NCI-H524 (cell line): ENCODE data around the gene EDAR.
A peak's percentile ranks its signal among the peaks of the same experiment; 100 is the strongest.

Experiments used
- DNase-seq, 2 experiments: peaks; one replicate each; lab custom pipeline; 2025; lab: John Stamatoyannopoulos, UW

EDAR gene

GRCh38 chr2:108988796-108989713, at the start of gene EDAR:
EDAR (minus strand) TSS chr2:108989220; CDS start chr2:108931014, 58,206 bp downstream.
- DNase-seq: peak in 1 of 2 experiments; percentile 53

- no peak for DNase-seq
These were observed 44.2 kb upstream of the EDAR start for GRCh38 chr2:109033171-109033570.

- no peak for DNase-seq
These were observed 43.3 kb upstream of the EDAR start for GRCh38 chr2:109032229-109032820.

- peak in 1 of 2 experiments; percentile 44 for DNase-seq
These were observed 42.6 kb upstream of the EDAR start for GRCh38 chr2:109031476-109032228.

GRCh38 chr2:109030870-109031475, 42.0 kb upstream of the EDAR start:
- DNase-seq: no peak

- DNase-seq: no peak
These were observed 40.6 kb upstream of the EDAR start for GRCh38 chr2:109029490-109030201.

GRCh38 chr2:109028738-109029489, 39.9 kb upstream of the EDAR start:
- DNase-seq: no peak

GRCh38 chr2:109028277-109028676, 39.3 kb upstream of the EDAR start:
- DNase-seq: no peak

- DNase-seq: no peak
These were observed 38.7 kb upstream of the EDAR start for GRCh38 chr2:109027702-109028101.

- DNase-seq: no peak
These were observed 35.5 kb upstream of the EDAR start for GRCh38 chr2:109024477-109024876.

- DNase-seq: no peak
These were observed 32.9 kb upstream of the EDAR start for GRCh38 chr2:109021895-109022300.

GRCh38 chr2:109020217-109020637, 31.2 kb upstream of the EDAR start:
- DNase-seq: peak in 1 of 2 experiments; percentile 10

GRCh38 chr2:109018452-109018851, 29.4 kb upstream of the EDAR start:
- DNase-seq: no peak

- no peak for DNase-seq
These were observed 28.0 kb upstream of the EDAR start for GRCh38 chr2:109017017-109017416.

GRCh38 chr2:109016376-109016775, 27.4 kb upstream of the EDAR start:
- DNase-seq: no peak

GRCh38 chr2:109014476-109014875, 25.5 kb upstream of the EDAR start:
- DNase-seq: no peak

- DNase-seq: no peak
These were observed 24.0 kb upstream of the EDAR start for GRCh38 chr2:109013051-109013450.

GRCh38 chr2:109009920-109010610, 21.0 kb upstream of the EDAR start:
- no peak for DNase-seq

GRCh38 chr2:109006971-109007370, 18.0 kb upstream of the EDAR start:
- DNase-seq: no peak

GRCh38 chr2:109005686-109006204, 16.7 kb upstream of the EDAR start:
- no peak for DNase-seq
